Measurements from ENCODE around the gene GGA2.

DNA sequence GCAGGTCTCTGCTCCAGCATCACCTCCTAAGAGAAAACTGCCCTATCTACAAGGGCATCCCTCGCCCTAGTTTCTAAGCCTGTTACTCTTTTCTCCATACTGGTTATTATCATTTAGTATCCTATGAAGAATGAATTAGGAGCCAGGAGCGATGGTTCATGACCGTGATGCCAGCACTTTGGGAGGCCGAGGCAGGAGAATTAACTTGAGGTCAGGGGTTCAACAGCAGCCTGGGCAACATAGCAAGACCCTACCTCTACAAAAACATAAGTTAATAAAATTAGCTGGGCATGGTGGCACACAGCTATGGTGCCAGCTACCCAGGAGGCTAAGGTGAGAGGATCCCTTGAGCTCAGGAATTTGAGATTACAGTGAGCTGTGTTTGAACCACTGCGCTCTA is 39.6 kb upstream of the GGA2 start:
- TF ChIP-seq CTCF (conservative IDR thresholded peaks at IDR 0.05; ENCODE audit: low read depth, low read length) (no peak), EZH2phosphoT487 (IDR thresholded peaks at IDR 0.05; ENCODE audit: borderline replicate concordance, low read length) (no peak), EZH2 (IDR thresholded peaks at IDR 0.05; ENCODE audit: low read length, unreplicated experiment) (no peak)
